ENCODE results near the gene AOAH. TPM values are rescaled to one million over a fixed set of nuclear protein-coding genes. Genes with fewer than 3 reads are reported as not detected.

AOAH gene
- total and polyA plus RNA-seq, 2 of the 4 experiments (the other 2 are of a cell fraction), result not detected

DNA sequence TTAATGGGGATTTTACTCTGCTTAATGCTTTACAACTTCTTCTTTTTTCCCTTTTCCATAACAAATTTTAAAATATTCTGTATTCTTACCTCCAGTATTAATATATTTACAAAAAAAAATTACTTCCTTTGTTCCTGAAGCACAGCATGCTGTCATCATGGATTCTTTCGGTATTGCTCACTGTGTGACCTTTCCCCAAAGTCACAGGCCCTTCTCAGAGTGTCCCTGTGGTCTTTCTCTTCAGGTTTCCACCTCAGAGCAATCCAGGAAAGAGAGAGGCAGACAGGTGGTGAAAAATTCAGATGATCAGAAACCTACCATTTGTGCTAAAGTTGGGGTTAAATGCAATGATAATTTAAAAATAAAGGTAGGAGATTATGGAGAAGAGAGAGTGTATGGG, 13.0 kb downstream of the AOAH start:
- Histone ChIP-seq H3K23ac (ENCODE audit: low read depth, low read length) (no peak overlapping the region), H3K4me3 (ENCODE audit: insufficient read depth, low read depth, low read length) (no peak overlapping the region), H3K4me1 (ENCODE audit: control insufficient read depth, insufficient read depth, low read length) (no peaks in the 10 kb centered on the region), H3K9ac (ENCODE audit: low read depth, low read length) (no peak overlapping the region), H2AFZ (replicated peaks; ENCODE audit: low read length, poor library complexity) (no peak overlapping the region), H3K9me3 (ENCODE audit: control insufficient read depth, insufficient read depth, low read length) (no peaks in the 10 kb centered on the region), H3K9me1 (ENCODE audit: insufficient read depth, low read length) (no peaks in the 10 kb centered on the region), H3K56ac (ENCODE audit: extremely low read depth, insufficient read depth, low read length) (no peak overlapping the region), H2AK9ac (replicated peaks; ENCODE audit: low read depth, low read length, poor library complexity) (no peak overlapping the region), H4K8ac (ENCODE audit: low read depth in 2 of 2, low read length in 2 of 2) (no peak overlapping the region), H3K14ac (replicated peaks; ENCODE audit: low read depth, low read length) (no peak overlapping the region), H4K20me1 (ENCODE audit: insufficient read depth, low read length) (no peaks in the 10 kb centered on the region), H2BK5ac (ENCODE audit: low read depth, low read length, poor library complexity, severe bottlenecking) (no peak overlapping the region), H2BK120ac (ENCODE audit: low read depth, low read length) (no peak overlapping the region), H2AK5ac (ENCODE audit: low read depth, low read length) (no peak overlapping the region), H3K79me1 (ENCODE audit: low read depth in 1 of 2, low read length in 2 of 2) (no peaks in the 10 kb centered on the region), H3K4me2 (ENCODE audit: low read depth, low read length) (no peak overlapping the region), H4K91ac (ENCODE audit: insufficient read depth, low read depth, low read length) (no peak overlapping the region), H4K5ac (ENCODE audit: low read depth, low read length) (no peak overlapping the region), H3K27ac (ENCODE audit: insufficient read depth, low read length) (no peak overlapping the region), H3K4ac (ENCODE audit: low read depth, low read length) (no peak overlapping the region), H3K18ac (ENCODE audit: low read depth, low read length) (no peak overlapping the region), H3K27me3 (ENCODE audit: control insufficient read depth, insufficient read depth, low read length) (no peaks in the 10 kb centered on the region; the same call in 1 of the 2 replicates), H2BK20ac (ENCODE audit: low read depth, low read length) (no peak overlapping the region), H2BK15ac (ENCODE audit: low read depth, low read length) (no peak overlapping the region), H3K36me3 (ENCODE audit: control insufficient read depth, insufficient read depth, low read length) (no peaks in the 10 kb centered on the region)
- ChIA-PET POLR2A (ENCODE audit: unreplicated experiment) (no interaction called here), CTCF (no interaction called here)
- TF ChIP-seq MXI1 (IDR thresholded peaks at IDR 0.05; ENCODE audit: borderline replicate concordance, low read depth, low read length), result no peak
- TF ChIP-seq BHLHE40 (IDR thresholded peaks at IDR 0.05; ENCODE audit: low read depth, low read length), result no peak
- no peak for TF ChIP-seq RCOR1 (IDR thresholded peaks at IDR 0.05; ENCODE audit: insufficient replicate concordance, low read length)
- no peak for TF ChIP-seq RFX5 (IDR thresholded peaks at IDR 0.05; ENCODE audit: low read depth, low read length)
- TF ChIP-seq NFE2L2 (IDR thresholded peaks at IDR 0.05; ENCODE audit: low read depth, low read length), result no peak
- no peak for TF ChIP-seq CEBPB (IDR thresholded peaks at IDR 0.05; ENCODE audit: low read depth, low read length)
- TF ChIP-seq, protein P1, sequence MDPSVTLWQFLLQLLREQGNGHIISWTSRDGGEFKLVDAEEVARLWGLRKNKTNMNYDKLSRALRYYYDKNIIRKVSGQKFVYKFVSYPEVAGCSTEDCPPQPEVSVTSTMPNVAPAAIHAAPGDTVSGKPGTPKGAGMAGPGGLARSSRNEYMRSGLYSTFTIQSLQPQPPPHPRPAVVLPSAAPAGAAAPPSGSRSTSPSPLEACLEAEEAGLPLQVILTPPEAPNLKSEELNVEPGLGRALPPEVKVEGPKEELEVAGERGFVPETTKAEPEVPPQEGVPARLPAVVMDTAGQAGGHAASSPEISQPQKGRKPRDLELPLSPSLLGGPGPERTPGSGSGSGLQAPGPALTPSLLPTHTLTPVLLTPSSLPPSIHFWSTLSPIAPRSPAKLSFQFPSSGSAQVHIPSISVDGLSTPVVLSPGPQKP (IDR thresholded peaks at IDR 0.05; ENCODE audit: borderline replicate concordance, low read depth, low read length), result no peak
- TF ChIP-seq RAD21 (IDR thresholded peaks at IDR 0.05; ENCODE audit: low read length), result no peak
- no peak for TF ChIP-seq FOS (IDR thresholded peaks at IDR 0.05; ENCODE audit: low read depth, low read length)
- TF ChIP-seq, protein P2, sequence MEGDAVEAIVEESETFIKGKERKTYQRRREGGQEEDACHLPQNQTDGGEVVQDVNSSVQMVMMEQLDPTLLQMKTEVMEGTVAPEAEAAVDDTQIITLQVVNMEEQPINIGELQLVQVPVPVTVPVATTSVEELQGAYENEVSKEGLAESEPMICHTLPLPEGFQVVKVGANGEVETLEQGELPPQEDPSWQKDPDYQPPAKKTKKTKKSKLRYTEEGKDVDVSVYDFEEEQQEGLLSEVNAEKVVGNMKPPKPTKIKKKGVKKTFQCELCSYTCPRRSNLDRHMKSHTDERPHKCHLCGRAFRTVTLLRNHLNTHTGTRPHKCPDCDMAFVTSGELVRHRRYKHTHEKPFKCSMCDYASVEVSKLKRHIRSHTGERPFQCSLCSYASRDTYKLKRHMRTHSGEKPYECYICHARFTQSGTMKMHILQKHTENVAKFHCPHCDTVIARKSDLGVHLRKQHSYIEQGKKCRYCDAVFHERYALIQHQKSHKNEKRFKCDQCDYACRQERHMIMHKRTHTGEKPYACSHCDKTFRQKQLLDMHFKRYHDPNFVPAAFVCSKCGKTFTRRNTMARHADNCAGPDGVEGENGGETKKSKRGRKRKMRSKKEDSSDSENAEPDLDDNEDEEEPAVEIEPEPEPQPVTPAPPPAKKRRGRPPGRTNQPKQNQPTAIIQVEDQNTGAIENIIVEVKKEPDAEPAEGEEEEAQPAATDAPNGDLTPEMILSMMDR (conservative IDR thresholded peaks at IDR 0.05; ENCODE audit: low read depth, low read length), result no peak
- TF ChIP-seq MAZ (IDR thresholded peaks at IDR 0.05; ENCODE audit: borderline replicate concordance, low read depth, low read length), result no peak
- TF ChIP-seq CHD1 (IDR thresholded peaks at IDR 0.05; ENCODE audit: low read depth, low read length), result no peak
- TF ChIP-seq POLR2A (IDR thresholded peaks at IDR 0.05; ENCODE audit: low read depth, low read length), result no peak
- TF ChIP-seq, protein P3, sequence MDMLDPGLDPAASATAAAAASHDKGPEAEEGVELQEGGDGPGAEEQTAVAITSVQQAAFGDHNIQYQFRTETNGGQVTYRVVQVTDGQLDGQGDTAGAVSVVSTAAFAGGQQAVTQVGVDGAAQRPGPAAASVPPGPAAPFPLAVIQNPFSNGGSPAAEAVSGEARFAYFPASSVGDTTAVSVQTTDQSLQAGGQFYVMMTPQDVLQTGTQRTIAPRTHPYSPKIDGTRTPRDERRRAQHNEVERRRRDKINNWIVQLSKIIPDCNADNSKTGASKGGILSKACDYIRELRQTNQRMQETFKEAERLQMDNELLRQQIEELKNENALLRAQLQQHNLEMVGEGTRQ (IDR thresholded peaks at IDR 0.05; ENCODE audit: low read depth, low read length), result no peak
- no peak for TF ChIP-seq SMC3 (IDR thresholded peaks at IDR 0.05; ENCODE audit: low read depth, low read length)
- in situ Hi-C loops (cut with MboI; ENCODE audit: low sequenced_read_pairs), result no loop called here
- ATAC-seq (ENCODE audit: low read depth) (no peak), DNase-seq (no peak)
- WGBS, 2 experiments (ENCODE audit: extremely low coverage in 2 of 2, insufficient read length in 1 of 2), result no CpG with 5 or more reads among the region's 1 CpG
- no TSS peak for BruUV-seq (replicated peaks)
- dilution Hi-C loops (cut with HindIII; ENCODE audit: low sequenced_read_pairs, unreplicated experiment), result no loop called here
- intact Hi-C loops (cut with micrococcal nuclease), result no loop called here

All from IMR-90 (cell line).